Choroid plexus epithelial cell (primary cell): Measurements from ENCODE around the gene OR52E2.

Experiments used
- DNase-seq: peaks from one replicate; pipeline ENCODE4 v3.0.0-alpha.2; 2010; ENCODE audit warnings: low read depth
- H3K4me3 ChIP-seq: 2 replicates; pipeline ENCODE4 v1.5.1; 2011; ENCODE audit warnings: low read depth, mild to moderate bottlenecking, control low read depth, low read length, moderate library complexity
- CTCF ChIP-seq: conservative IDR thresholded peaks from 2 replicates; pipeline ENCODE4 v1.5.1; 2011; ENCODE audit warnings: low read depth, mild to moderate bottlenecking, control low read depth, inconsistent platforms, low read length, moderate library complexity

Gene OR52E2

GRCh38 chr11:5059391-5059790 is at the start of gene OR52E2:
Gene OR52E2, minus strand, starts transcription at chr11:5059627. Its CDS starts 0 bp downstream, at chr11:5059627.
- TF ChIP-seq CTCF, result no peak
- H3K4me3 ChIP-seq, result no peak within 1 kb of the TSS

GRCh38 chr11:5107285-5107684 is 47.9 kb upstream of the OR52E2 start:
- no peak for TF ChIP-seq CTCF
- DNase-seq, result no peak
- H3K4me3 ChIP-seq, result no peak overlapping the region

More at GRCh38 chr11:5059391-5059790, at the start of gene OR52E2:
- DNase-seq, result no peak

- no peak overlapping the region for H3K4me3 ChIP-seq
- DNase-seq, result no peak
- TF ChIP-seq CTCF, result no peak
Observed at GRCh38 chr11:5103066-5103465, 43.6 kb upstream of the OR52E2 start.

GRCh38 chr11:5102246-5102645 is 42.8 kb upstream of the OR52E2 start:
- no peak for DNase-seq
- TF ChIP-seq CTCF, result no peak
- H3K4me3 ChIP-seq, result no peak overlapping the region

GRCh38 chr11:5096011-5096410 is 36.6 kb upstream of the OR52E2 start:
- no peak overlapping the region for H3K4me3 ChIP-seq
- DNase-seq, result no peak
- TF ChIP-seq CTCF, result no peak

GRCh38 chr11:5092821-5093585 is 33.6 kb upstream of the OR52E2 start:
- no peak for TF ChIP-seq CTCF
- no peak overlapping the region for H3K4me3 ChIP-seq
- no peak for DNase-seq

GRCh38 chr11:5090668-5091067 is 31.2 kb upstream of the OR52E2 start:
- no peak overlapping the region for H3K4me3 ChIP-seq
- no peak for DNase-seq
- TF ChIP-seq CTCF, result no peak
